GM19035 (cell line): ENCODE results near the gene GOLM1.
"Not testable (repeated sequence)": the region's sequence is repeated elsewhere in the genome, so short reads cannot be mapped to it uniquely, and the experiment has no call there.

Source experiments
- ATAC-seq: cut with Tn5 transposase; IDR thresholded peaks from one replicate; pipeline ENCODE4 v1.9.1; 2021; ENCODE audit not compliant: unreplicated experiment

The GOLM1 gene, protein sequence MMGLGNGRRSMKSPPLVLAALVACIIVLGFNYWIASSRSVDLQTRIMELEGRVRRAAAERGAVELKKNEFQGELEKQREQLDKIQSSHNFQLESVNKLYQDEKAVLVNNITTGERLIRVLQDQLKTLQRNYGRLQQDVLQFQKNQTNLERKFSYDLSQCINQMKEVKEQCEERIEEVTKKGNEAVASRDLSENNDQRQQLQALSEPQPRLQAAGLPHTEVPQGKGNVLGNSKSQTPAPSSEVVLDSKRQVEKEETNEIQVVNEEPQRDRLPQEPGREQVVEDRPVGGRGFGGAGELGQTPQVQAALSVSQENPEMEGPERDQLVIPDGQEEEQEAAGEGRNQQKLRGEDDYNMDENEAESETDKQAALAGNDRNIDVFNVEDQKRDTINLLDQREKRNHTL

GRCh38 chr9:86098824-86099700, at the start of gene GOLM1:
GOLM1 (minus strand) TSS chr9:86099558; CDS start chr9:86079320, 20,238 bp downstream.
- ATAC-seq, result peak; percentile 74

- not testable (repeated sequence) for ATAC-seq
Observed at GRCh38 chr9:86146671-86147070, 47.3 kb upstream of the GOLM1 start.

DNA sequence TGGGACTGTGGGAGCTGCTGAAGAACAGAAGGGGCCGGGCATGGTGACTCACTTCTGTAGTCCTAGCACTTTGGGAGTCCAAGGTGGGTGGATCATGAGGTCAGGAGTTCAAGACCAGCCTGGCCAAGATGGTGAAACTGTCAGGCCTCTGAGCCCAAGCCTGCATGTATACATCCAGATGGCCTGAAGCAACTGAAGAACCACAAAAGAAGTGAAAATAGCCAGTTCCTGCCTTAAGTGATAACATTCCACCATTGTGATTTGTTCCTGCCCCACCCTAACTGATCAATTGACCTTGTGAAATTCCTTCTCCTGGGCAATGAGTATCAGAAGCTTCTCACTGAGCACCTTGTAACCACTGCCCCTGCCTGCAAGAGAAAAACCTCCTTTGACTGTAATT, 46.6 kb upstream of the GOLM1 start:
- ATAC-seq, result not testable (repeated sequence)

DNA sequence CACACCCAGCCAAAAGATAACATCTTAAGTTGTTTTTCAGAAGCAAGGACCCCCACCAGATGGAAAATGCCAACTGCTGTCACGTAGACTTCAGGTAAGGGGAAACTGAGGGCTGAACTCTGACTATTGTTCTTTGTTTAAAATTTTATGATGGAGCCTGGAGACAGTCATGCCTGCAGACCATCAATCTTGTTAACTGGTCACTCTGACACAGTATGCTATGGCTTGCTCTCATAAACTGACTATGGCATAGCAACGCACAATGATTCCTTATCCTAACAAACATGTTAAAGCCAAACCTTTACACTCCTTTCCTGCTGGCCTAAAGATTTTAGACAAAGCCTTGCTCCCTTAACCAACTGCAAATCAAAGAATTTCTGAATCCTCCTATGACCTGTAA, 43.6 kb upstream of the GOLM1 start:
- no peak for ATAC-seq

- ATAC-seq, result no peak
Observed at GRCh38 chr9:86141843-86142242, 42.5 kb upstream of the GOLM1 start.

DNA sequence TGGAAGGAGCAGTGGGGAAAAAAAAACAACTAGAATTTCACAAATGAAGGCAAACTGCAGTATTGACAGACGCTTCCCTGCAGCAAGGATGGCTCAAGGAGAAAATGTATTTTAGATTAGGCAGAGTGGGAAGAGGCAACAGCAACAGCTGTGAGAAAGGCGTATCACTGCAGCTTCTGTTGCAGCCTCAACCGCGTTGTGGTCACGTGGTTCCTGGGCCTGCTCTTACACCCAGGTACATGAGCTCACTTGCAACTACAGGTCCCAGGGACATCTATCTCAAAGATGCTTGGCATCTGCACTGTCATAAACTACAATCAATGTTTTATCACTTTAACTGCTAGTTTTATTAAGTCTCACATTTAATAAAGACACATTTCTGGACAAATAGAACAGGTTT, 36.0 kb upstream of the GOLM1 start:
- no peak for ATAC-seq

DNA sequence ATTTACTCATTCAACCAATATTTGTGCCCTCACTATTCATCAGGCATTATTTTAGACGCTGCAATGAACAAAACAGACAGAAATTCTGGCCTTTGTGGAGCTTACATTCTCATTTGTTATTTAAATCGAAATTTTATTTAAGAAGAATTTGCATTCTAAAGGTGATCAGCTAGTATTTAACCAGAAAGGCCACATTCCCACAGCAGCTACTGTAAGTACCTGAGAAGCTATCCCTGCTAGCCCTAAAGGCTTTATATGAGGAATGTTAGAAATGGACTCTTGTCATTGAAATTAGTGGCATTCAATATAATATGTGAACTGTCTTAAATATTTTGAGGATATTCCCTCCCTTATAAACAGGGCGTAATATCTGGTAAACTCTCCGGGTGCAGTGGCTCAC, 35.0 kb upstream of the GOLM1 start:
- no peak for ATAC-seq

DNA sequence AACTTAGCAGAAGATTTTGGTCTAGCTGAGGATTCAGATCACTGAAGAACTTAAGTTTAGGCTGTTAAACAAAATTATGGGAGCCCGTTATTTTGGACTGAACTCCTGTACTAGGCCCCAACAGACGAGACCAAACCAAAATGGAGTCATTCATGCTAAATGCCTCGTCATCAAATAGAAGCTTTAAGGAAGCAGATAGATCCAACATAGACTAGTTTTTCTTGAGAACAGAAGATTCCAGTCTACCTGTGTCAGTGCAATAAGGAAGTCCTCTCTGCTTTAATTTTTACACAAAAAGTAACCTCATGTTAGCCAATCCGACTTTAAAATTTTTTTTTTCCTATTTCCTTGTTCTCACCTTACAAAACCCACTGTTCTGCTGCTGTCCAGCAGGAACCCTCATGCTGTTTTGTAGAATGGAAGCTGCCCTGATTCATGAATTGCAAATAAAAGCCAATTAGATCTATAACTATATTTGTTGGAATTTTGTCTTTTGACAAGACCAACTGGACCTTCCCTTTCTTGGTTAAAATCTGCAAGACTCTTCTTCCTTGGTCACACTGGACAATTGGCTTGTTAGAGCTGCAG, 29.0 kb upstream of the GOLM1 start:
- ATAC-seq, result no peak

DNA sequence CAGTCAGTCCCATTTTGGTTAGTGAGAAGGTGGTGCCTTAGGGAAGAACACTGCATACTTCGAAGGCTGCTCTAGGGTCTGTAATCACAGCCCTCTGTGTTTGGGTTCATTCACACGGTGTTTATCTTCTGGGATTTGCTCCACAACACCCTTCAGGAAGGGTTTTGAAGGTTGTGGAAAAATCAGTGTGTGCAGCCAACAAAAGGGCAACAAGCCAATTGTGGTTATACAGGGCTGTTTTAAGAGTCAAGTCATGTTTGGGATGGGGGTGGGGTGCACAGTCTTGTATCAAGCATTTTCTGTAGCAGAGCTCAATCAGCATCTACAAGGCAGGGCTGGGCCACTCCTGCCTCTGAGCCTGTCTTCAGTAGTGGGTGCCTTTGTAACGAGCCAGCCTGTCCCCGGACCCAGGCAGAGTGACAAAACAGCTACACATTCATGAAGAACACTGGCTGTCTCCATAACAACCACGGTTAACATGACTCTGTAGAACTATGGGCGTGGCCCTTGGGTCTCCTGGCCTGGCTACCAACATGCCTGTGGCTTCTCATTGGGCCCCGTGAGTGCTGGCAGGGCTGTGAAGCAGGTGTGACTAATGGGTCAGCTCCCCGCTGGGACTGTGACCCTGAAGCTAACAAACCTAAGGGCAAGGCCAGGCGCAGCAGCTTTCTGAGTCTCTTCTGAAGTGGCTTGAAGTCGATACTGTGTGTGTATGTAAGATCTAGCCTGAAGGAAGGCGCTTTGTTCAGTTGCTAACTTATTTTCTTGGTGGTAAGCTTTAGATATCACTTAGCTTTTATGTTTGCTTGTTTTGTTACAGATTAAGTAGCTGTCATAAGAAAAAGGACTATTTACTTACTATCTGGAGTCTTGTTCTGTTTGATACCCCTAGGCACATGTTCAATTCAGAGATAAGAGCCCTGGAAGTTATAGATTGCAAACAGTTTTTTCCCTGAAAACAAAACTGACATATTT, 27.9 kb upstream of the GOLM1 start:
- ATAC-seq, result no peak

DNA sequence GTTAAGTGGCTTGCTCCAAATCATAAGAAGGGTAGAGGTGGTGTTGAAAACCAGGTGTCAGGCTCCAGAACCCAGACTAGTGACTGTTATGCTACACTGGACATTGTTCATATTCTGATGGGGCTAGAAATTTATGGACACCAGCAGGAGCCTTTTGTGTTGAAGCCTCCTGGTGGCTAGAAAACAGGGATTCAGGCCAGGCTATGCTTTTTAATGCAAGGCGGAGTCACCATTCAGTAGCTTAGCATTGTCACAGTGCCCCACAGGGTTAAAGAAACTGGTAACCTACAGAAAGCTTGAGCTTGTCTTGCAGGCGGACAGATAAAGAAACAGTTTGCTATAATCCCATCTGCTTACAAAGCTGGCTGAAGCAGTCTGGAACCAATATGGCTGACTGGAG, 23.0 kb upstream of the GOLM1 start:
- ATAC-seq, result no peak

DNA sequence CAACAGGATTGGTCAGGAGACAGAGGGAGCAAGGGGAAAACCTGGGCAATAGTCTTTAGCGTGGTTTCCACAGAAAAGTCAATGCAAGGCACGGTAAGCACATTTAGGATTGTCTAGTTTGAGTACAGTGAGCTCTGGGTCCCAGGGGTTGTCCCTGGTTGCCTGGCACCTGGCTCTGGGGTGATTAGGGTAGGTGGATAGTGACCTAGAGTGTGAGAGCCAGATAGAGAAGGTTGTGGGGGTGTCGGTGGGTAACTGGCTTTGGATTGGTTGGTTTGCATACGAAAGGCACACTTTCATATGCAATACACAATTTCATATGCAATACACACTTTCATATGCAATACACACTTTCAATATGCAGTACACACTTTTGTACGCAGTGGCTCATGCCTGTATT, 20.1 kb upstream of the GOLM1 start:
- ATAC-seq, result no peak

DNA sequence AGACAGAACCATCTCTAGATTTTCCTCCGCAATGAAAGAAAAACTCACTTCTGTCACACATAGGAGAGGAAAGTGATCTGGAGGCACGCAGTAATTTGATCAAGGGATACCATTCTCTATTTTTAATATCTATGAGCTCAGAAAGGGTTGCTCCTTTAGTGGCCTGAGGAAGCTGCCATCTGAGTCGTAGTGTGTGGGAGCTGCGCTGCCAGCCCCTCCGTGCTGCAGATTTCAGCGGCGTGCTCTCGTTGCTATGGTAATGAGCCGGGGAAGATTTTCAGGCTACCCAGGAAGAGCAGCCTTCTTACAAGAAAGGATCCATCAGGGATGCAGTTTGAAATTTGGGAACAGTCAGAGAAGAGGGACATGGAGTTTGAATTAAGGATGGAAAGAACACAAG, 17.1 kb upstream of the GOLM1 start:
- ATAC-seq, result no peak

GRCh38 chr9:86115886-86116285, 16.5 kb upstream of the GOLM1 start:
- ATAC-seq, result no peak

GRCh38 chr9:86112057-86112456, 12.7 kb upstream of the GOLM1 start:
- ATAC-seq, result no peak

- no peak for ATAC-seq
Observed at GRCh38 chr9:86102626-86103025, 3.3 kb upstream of the GOLM1 start.

GRCh38 chr9:86099701-86100364, 475 bp upstream of the GOLM1 start:
- no peak for ATAC-seq

GRCh38 chr9:86097510-86098224, 1.7 kb downstream of the GOLM1 start:
- ATAC-seq, result no peak

- ATAC-seq, result no peak
Observed at GRCh38 chr9:86096386-86096785, 3.0 kb downstream of the GOLM1 start.

DNA sequence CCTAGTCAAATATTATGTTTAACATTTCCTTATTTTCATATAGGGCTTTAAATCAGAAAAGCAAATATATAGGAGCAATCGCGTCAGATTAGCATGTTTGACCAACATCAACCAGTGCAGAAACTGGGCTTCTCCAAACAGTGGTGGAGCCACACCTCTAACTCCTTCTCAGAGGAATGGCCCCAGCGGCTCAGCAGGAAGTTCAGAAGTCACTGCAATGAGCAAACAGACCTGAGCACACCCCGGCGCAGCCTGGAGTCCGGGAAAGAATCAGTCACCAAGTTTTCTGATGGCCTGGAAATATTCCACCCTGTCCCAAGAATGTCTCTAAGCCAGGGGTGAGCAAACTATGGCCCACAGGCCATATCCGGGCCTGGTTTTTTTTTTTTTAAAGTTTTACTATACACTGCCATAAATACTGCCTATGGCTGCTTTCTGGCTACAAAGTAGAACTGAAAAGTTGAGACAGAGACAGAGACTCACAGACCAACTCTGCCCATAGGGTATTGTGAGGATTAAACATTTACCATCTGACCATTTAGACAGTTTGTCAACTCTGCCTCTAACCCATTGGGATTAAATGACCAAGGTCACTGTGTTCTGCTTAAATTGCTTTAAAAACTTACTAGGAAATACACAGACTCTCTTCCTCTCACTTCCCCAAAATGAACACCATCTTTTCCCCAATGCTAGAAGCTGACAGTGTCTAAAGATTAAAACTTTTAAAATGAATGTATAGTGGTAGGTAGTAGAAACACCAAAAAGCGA, 5.4 kb downstream of the GOLM1 start:
- no peak for ATAC-seq
